Mammary epithelial cell (primary cell): ENCODE measurements around the gene SNAP47.

Experiments
- CTCF ChIP-seq, 2 donors: IDR thresholded peaks in 1 of 2; conservative IDR thresholded peaks in 1 of 2; 2 replicates each; pipeline ENCODE4 v1.5.1; 2011 to 2012; ENCODE audit warnings: inconsistent platforms in 2 of 2, low read length in 2 of 2, mild to moderate bottlenecking in 2 of 2, control low read depth in 1 of 2, low read depth in 1 of 2; ENCODE audit not compliant: insufficient read depth in 1 of 2; ENCODE audit errors: extremely low read depth in 1 of 2
- EZH2 ChIP-seq: IDR thresholded peaks from 2 replicates; pipeline ENCODE4 v1.6.1; 2012; ENCODE audit warnings: low read length, inconsistent platforms, borderline replicate concordance

DNA sequence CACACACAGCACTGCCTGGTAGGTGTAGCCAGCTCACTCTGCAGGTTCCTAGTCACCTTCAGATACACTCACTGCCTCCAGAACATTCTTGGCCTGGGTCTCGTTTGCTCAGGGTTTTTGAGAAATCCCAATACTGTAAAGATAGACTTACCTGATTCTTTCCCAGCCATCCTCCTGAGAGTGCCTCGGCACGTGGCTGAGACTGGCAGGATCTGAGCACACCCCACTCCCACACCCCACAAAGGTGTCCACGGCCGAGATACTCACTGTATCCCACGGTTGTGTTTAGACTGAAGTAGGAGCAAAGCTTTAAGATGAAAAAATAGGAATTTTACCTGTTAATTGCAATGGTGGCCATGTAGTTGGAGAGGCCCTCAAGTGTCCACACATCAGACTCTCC lies 33.4 kb downstream of the SNAP47 start:
- no peak for TF ChIP-seq CTCF (conservative IDR thresholded peaks at IDR 0.05 in 1 of 2, IDR thresholded peaks at IDR 0.05 in 1 of 2; ENCODE audit: extremely low read depth in 1 of 2, insufficient read depth in 1 of 2, low read depth in 1 of 2, low read length in 2 of 2)
- no peak for TF ChIP-seq EZH2
